ENCODE data around the gene SPECC1L. TPM values are rescaled to one million over a fixed set of nuclear protein-coding genes. Genes with fewer than 3 reads are reported as not detected.

The SPECC1L gene
- total RNA-seq, 4 donors from 2014 or later = 42.2 to 45.1 (median 43.6) TPM

DNA sequence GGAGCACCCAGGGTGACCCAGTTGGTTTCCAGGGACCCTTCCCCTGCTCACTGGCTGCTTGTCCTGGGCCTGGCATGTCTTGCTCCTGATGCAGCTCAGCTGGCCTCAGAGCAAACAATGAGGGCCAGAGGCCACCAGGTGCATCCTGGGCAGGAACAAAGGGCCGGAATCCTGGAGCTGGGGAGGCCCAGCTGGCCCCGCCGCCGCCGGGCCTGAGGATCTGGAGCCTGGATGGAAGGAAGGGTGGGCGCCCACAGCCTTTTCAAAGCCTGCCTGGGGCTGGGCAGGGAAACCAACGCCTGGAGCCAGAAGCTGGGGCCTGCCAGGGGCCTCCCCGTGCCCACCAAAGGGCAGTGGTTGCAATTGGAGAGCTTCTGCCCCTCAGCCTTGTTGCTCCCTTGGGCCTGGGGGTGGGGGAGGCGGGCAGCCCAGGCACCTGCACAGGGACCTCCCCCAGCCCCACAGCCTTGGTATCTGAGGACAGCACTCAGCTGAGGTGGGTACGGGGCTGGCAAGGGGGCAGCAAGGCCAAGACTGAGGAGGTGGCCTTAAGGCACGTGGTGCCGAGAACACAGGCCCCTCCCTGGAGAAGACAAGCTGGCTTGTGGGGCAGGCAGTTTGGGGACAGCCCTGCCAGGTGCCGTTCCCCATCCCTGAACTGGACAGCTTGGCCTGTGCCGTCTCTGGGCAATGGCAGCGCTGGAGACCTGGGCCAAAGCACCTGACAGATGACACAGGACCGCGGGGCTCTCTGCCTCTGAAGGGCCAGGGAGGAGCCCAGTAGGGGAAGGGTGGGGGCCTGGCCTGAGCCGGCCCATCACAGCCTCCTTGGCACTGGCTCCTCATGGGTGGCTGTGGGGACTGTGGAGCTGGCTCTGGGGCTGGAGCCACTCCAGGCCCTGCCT lies 149.7 kb downstream of the SPECC1L start:
- H3K27ac ChIP-seq = peak overlapping the region in 2 of 4 donors; percentile 11 to 28
- H3K9me3 ChIP-seq = no peaks in the 10 kb centered on the region
- H3K4me3 ChIP-seq = no peak overlapping the region
- H3K27me3 ChIP-seq = peaks cover 0 to 15% of the 10 kb centered on the region in 2 donors
- 49 to 66% methylated on average over 7 to 11 of the region's 18 CpGs for WGBS, 2 donors
- H3K36me3 ChIP-seq = peaks cover 0 to 39% (median 6%) of the 10 kb centered on the region in 3 donors
- no peak for DNase-seq (ENCODE audit: low spot score in 2 of 2)
- TF ChIP-seq EP300 (IDR thresholded peaks at IDR 0.05) = peak in 1 of 2 donors; percentile 54
- TF ChIP-seq, protein P1, sequence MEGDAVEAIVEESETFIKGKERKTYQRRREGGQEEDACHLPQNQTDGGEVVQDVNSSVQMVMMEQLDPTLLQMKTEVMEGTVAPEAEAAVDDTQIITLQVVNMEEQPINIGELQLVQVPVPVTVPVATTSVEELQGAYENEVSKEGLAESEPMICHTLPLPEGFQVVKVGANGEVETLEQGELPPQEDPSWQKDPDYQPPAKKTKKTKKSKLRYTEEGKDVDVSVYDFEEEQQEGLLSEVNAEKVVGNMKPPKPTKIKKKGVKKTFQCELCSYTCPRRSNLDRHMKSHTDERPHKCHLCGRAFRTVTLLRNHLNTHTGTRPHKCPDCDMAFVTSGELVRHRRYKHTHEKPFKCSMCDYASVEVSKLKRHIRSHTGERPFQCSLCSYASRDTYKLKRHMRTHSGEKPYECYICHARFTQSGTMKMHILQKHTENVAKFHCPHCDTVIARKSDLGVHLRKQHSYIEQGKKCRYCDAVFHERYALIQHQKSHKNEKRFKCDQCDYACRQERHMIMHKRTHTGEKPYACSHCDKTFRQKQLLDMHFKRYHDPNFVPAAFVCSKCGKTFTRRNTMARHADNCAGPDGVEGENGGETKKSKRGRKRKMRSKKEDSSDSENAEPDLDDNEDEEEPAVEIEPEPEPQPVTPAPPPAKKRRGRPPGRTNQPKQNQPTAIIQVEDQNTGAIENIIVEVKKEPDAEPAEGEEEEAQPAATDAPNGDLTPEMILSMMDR (IDR thresholded peaks at IDR 0.05) = no peak
- H3K4me1 ChIP-seq = peaks cover 0 to 37% (median 10%) of the 10 kb centered on the region in 4 donors

DNA sequence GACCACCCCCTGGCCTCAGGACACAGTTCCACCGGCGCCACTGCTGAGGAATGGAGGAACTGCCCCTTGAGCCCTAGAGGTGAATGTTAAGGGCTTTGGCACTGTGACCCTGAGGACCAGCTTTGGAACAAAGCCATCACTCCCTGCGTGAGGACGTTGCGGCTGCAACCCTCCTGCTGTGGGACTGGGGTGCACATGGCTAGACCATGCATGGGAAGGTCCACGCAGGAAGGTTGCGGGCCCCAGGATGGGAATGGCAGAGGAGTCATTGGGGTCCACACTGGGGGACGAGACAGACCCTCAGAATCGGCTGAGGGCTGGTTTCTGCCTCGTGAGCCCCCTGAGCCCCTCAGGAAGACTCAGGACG lies 150.3 kb downstream of the SPECC1L start:
- WGBS, 2 donors = 64 to 66% methylated on average over 6 to 10 of the region's 11 CpGs
- Histone ChIP-seq H3K27me3 (peaks cover 0 to 17% of the 10 kb centered on the region in 2 donors), H3K9me3 (no peaks in the 10 kb centered on the region), H3K27ac (peak overlapping the region in 1 of 4 donors; percentile 28), H3K4me1 (peaks cover 0 to 39% (median 10%) of the 10 kb centered on the region in 4 donors), H3K4me3 (no peak overlapping the region), H3K36me3 (peaks cover 0 to 33% (median 1%) of the 10 kb centered on the region in 3 donors)
- TF ChIP-seq EP300 (IDR thresholded peaks at IDR 0.05) (no peak), POLR2A (IDR thresholded peaks at IDR 0.05) (no peak)
- TF ChIP-seq, protein P1 (IDR thresholded peaks at IDR 0.05) = no peak
- no peak for DNase-seq (ENCODE audit: low spot score in 2 of 2)

DNA sequence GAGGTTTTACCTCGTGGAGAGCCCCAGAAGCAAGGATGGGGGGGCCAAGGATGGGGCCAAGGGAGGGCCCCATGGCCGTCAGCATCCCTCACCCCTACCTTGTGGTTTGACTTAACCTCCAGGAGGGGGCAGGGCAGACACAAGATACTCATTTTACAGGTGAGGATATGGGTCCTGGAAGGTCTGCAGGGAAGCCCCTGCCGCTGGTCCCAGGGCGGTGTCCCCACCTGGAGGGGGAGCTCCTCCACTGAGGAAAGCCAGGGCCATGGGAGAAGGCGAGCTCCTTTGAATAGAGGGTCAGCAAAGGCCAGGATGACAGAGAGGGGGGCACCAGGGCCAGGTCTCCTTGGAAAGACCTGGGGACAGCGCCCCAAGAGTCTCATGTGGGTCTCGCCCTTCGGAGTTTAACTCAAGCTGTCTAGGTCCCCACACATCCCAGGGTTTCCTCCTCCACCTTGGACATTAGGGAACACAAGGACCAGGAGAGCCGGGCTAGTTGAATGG lies 150.8 kb downstream of the SPECC1L start:
- H3K4me3 ChIP-seq = no peak overlapping the region
- peaks cover 0 to 17% of the 10 kb centered on the region in 2 donors for H3K27me3 ChIP-seq
- WGBS, 2 donors = 39 to 48% methylated on average over 8 to 9 of the region's 9 CpGs
- H3K9me3 ChIP-seq = no peaks in the 10 kb centered on the region
- H3K4me1 ChIP-seq = peaks cover 0 to 39% (median 10%) of the 10 kb centered on the region in 4 donors
- TF ChIP-seq POLR2A (IDR thresholded peaks at IDR 0.05) (no peak), EP300 (IDR thresholded peaks at IDR 0.05) (no peak)
- TF ChIP-seq, protein P1 (IDR thresholded peaks at IDR 0.05) = no peak
- H3K36me3 ChIP-seq = peaks cover 0 to 28% (median 0%) of the 10 kb centered on the region in 3 donors
- no peak for DNase-seq (ENCODE audit: low spot score in 2 of 2)
- H3K27ac ChIP-seq = no peak overlapping the region

DNA sequence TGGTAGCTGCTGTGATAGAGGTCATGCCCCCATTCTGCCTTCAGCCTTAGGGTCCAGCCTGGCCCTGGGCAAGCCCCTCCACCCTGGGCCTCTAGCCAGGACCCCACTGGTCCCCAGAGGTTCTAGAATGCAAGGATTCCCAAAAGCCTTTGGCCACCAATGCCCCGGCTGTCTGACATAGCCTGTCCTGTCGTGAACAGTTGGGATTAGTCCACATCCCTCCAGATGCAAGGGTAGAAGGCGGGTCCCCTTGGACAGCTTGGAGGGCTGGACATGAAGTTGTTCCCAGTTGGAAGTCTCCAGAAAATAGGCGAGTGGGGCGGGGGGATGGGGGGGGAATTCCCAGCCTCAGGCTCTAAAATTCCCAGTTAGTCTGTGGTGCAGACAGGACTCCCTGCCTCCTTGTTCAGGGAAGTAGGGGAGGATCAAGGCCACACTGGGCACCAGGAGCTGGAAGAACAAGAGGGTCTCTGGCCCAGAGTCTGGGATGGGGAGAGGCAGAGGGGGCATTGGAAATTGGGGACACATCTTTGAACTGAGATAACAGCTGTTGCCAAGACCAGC lies 151.6 kb downstream of the SPECC1L start:
- 59 to 65% methylated on average over 5 of the region's 5 CpGs for WGBS, 2 donors
- Histone ChIP-seq H3K4me3 (no peak overlapping the region), H3K27me3 (peaks cover 0 to 17% of the 10 kb centered on the region in 2 donors), H3K4me1 (peaks cover 0 to 39% (median 14%) of the 10 kb centered on the region in 4 donors), H3K36me3 (peaks cover 0 to 21% (median 0%) of the 10 kb centered on the region in 3 donors), H3K27ac (no peak overlapping the region), H3K9me3 (no peaks in the 10 kb centered on the region)
- TF ChIP-seq POLR2A (IDR thresholded peaks at IDR 0.05) (no peak), EP300 (IDR thresholded peaks at IDR 0.05) (no peak)
- TF ChIP-seq, protein P1 (IDR thresholded peaks at IDR 0.05) = no peak
- no peak for DNase-seq (ENCODE audit: low spot score in 2 of 2)

Measured in tibial nerve (tissue), 4 donors.